Esophagus squamous epithelium (tissue), 5 donors: Measurements from ENCODE around the gene ZNF324. TPM values are rescaled to one million over a fixed set of nuclear protein-coding genes. Genes with fewer than 3 reads are reported as not detected.

ENCODE experiments used
- DNase-seq: peaks from one replicate; lab custom pipeline; 2025; lab: John Stamatoyannopoulos, UW
- H3K27ac ChIP-seq, 4 donors: fragments of 200-600 bp; sonication (generic); one replicate each; pipeline ENCODE4 v1.5.1; 2016 to 2019; ENCODE audit warnings: mild to moderate bottlenecking in 1 of 4
- H3K27me3 ChIP-seq, 4 donors: fragments of 200-600 bp; sonication (generic); 1 replicate in 3 of 4; 2 replicates in 1 of 4; pipeline versions ENCODE4 v1.5.1 to v1.6.0; 2017 to 2021; ENCODE audit warnings: antibody characterized with exemption in 1 of 4
- H3K36me3 ChIP-seq, 3 donors: fragments of 200-600 bp; sonication (generic); one replicate each; pipeline ENCODE4 v1.5.1; 2016 to 2019
- H3K4me1 ChIP-seq, 3 donors: fragments of 200-600 bp; sonication (generic); one replicate each; pipeline ENCODE4 v1.5.1; 2017 to 2019
- H3K4me3 ChIP-seq, 4 donors: fragments of 200-600 bp; sonication (generic); 1 replicate in 3 of 4; 2 replicates in 1 of 4; pipeline ENCODE4 v1.5.1; 2016 to 2019; ENCODE audit warnings: mild to moderate bottlenecking in 2 of 4, moderate library complexity in 1 of 4
- H3K9me3 ChIP-seq, 3 donors: fragments of 200-600 bp; sonication (generic); one replicate each; pipeline ENCODE4 v1.5.1; 2016 to 2019
- POLR2A ChIP-seq, 4 donors: fragments of 450-650 bp; IDR thresholded peaks; one replicate each; pipeline ENCODE4 v1.6.1; 2017; ENCODE audit warnings: antibody characterized with exemption in 4 of 4, mild to moderate bottlenecking in 4 of 4, moderate library complexity in 3 of 4
- WGBS, 2 donors: methylation state at CpG; one replicate each; pipeline ENCODE4 v1.1.5; 2018; 5-methylcytosine and 5-hydroxymethylcytosine counted together
- intact Hi-C: fragments of 100-400 bp; cut with DNase I; formaldehyde crosslinking; loops from one replicate; pipeline ENCODE4 v1.15.0; 2022
- total RNA-seq, 4 donors: library from RNA; depleted of rRNA; stranded (reverse); fragments of >200 nt; gene quantifications; one replicate each; pipeline ENCODE4 v1.1.0, GENCODE V29; 2016
- TF ChIP-seq, protein P1 (sequence below), 6 experiments: fragments of 450-650 bp in 4 of 6; fragments of 200-600 bp in 2 of 6; sonication (generic) in 2 of 6; IDR thresholded peaks; one replicate each; pipeline ENCODE4 v1.5.1; 2016 to 2019; ENCODE audit warnings: antibody characterized with exemption in 6 of 6, mild to moderate bottlenecking in 4 of 6, moderate library complexity in 4 of 6
- donor health status: DM: yes; HTN: yes; CAD: no.

Gene ZNF324
- total RNA-seq, 4 donors from 2014 or later = 13.5 to 25.4 (median 20.2) TPM

GRCh38 chr19:58491393-58491792, 24.5 kb downstream of the ZNF324 start:
- H3K4me3 ChIP-seq = no peak overlapping the region
- DNase-seq = no peak
- H3K9me3 ChIP-seq = no peaks in the 10 kb centered on the region
- WGBS, 2 donors = 86 to 88% methylated on average over 5 of the region's 5 CpGs
- no peak for TF ChIP-seq POLR2A (IDR thresholded peaks at IDR 0.05)
- TF ChIP-seq, protein P1, sequence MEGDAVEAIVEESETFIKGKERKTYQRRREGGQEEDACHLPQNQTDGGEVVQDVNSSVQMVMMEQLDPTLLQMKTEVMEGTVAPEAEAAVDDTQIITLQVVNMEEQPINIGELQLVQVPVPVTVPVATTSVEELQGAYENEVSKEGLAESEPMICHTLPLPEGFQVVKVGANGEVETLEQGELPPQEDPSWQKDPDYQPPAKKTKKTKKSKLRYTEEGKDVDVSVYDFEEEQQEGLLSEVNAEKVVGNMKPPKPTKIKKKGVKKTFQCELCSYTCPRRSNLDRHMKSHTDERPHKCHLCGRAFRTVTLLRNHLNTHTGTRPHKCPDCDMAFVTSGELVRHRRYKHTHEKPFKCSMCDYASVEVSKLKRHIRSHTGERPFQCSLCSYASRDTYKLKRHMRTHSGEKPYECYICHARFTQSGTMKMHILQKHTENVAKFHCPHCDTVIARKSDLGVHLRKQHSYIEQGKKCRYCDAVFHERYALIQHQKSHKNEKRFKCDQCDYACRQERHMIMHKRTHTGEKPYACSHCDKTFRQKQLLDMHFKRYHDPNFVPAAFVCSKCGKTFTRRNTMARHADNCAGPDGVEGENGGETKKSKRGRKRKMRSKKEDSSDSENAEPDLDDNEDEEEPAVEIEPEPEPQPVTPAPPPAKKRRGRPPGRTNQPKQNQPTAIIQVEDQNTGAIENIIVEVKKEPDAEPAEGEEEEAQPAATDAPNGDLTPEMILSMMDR (IDR thresholded peaks at IDR 0.05) = no peak
- intact Hi-C loops = no loop called here
- no peaks in the 10 kb centered on the region for H3K27me3 ChIP-seq
- peaks cover 0 to 18% (median 5%) of the 10 kb centered on the region in 3 donors for H3K4me1 ChIP-seq
- no peaks in the 10 kb centered on the region for H3K36me3 ChIP-seq
- no peak overlapping the region for H3K27ac ChIP-seq

DNA sequence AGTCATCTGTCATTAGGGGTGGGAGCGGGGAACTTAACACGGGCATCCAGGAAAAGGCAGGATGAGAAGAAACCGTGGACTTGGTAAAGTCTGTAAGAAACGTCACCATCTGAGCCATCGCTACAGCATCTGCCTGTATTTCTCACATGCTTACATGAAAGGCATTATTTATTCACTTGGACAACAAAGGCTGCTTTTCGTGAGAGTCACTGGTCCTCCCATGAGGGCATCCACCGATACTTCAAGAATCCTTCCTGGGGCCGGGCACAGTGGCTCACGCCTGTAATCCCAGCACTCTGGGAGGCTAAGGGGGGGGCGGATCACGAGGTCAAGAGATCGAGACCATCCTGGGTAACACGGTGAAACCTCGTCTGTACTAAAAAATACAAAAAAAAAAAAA, 25.4 kb downstream of the ZNF324 start:
- Histone ChIP-seq H3K4me1 (peaks cover 0 to 16% (median 5%) of the 10 kb centered on the region in 3 donors), H3K4me3 (no peak overlapping the region), H3K27ac (no peak overlapping the region), H3K27me3 (no peaks in the 10 kb centered on the region), H3K36me3 (no peaks in the 10 kb centered on the region), H3K9me3 (no peaks in the 10 kb centered on the region)
- WGBS, 2 donors = 78 to 93% methylated on average over 14 of the region's 14 CpGs
- no peak for DNase-seq
- no peak for TF ChIP-seq POLR2A (IDR thresholded peaks at IDR 0.05)
- TF ChIP-seq, protein P1 (IDR thresholded peaks at IDR 0.05) = no peak
- intact Hi-C loops = no loop called here

GRCh38 chr19:58497634-58498170, 30.8 kb downstream of the ZNF324 start:
- H3K36me3 ChIP-seq = no peaks in the 10 kb centered on the region
- no peak for DNase-seq
- intact Hi-C loops = no loop called here
- H3K4me3 ChIP-seq = no peak overlapping the region
- TF ChIP-seq, protein P1 (IDR thresholded peaks at IDR 0.05) = no peak
- TF ChIP-seq POLR2A (IDR thresholded peaks at IDR 0.05) = no peak
- H3K9me3 ChIP-seq = no peaks in the 10 kb centered on the region
- peaks cover 10 to 30% (median 18%) of the 10 kb centered on the region in 3 donors for H3K4me1 ChIP-seq
- no peak overlapping the region for H3K27ac ChIP-seq
- H3K27me3 ChIP-seq = no peaks in the 10 kb centered on the region
- 36 to 76% methylated on average over 3 to 5 of the region's 8 CpGs for WGBS, 2 donors

GRCh38 chr19:58498316-58499020, 31.6 kb downstream of the ZNF324 start:
- WGBS, 2 donors = 58 to 66% methylated on average over 10 to 11 of the region's 22 CpGs
- DNase-seq = no peak
- peak overlapping the region; percentile 10 to 89 (median 87) for H3K27ac ChIP-seq
- peaks cover 10 to 30% (median 18%) of the 10 kb centered on the region in 3 donors for H3K4me1 ChIP-seq
- intact Hi-C loops = no loop called here
- TF ChIP-seq, protein P1 (IDR thresholded peaks at IDR 0.05) = no peak
- TF ChIP-seq POLR2A (IDR thresholded peaks at IDR 0.05) = no peak
- H3K36me3 ChIP-seq = no peaks in the 10 kb centered on the region
- no peaks in the 10 kb centered on the region for H3K9me3 ChIP-seq
- peak overlapping the region; percentile 41 to 72 (median 62) for H3K4me3 ChIP-seq
- no peaks in the 10 kb centered on the region for H3K27me3 ChIP-seq
